GM19463 (cell line): ENCODE data around the gene OPA3.
"Not testable (repeated sequence)": the region's sequence is repeated elsewhere in the genome, so short reads cannot be mapped to it uniquely, and the experiment has no call there.

Source experiments
- ATAC-seq: cut with Tn5 transposase; IDR thresholded peaks from one replicate; pipeline ENCODE4 v1.9.1; 2021; ENCODE audit warnings: mild to moderate bottlenecking, moderate library complexity; ENCODE audit not compliant: unreplicated experiment

The OPA3 gene

DNA sequence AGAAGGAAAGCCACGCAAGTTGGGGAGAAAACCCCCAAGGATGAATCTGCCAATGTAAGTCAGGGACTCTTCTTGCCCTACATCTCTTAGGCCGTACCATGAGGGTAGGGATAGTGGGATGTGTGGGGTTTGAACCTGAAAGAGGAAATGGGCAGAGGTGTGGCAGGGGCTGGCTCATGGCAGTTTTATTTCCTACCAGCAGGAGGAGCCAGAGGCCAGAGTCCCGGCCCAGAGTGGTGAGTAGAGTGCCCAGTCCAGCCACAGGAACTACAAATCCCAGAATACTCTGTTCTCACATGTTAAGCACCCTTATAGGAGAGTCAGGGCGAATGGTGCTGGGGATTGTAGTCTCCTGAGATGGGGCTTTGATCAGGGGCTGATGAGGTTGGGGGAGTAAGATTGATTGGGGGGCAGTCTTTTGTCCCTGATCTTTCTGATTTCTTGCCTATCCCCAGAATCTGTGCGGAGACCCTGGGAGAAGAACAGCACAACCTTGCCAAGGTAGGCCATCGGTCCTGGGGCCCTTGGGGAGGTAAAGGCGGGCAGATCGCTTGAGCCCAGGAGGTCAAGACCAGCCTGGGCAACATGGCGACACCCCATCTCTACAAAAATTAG is 60.9 kb downstream of the OPA3 start:
- no peak for ATAC-seq

DNA sequence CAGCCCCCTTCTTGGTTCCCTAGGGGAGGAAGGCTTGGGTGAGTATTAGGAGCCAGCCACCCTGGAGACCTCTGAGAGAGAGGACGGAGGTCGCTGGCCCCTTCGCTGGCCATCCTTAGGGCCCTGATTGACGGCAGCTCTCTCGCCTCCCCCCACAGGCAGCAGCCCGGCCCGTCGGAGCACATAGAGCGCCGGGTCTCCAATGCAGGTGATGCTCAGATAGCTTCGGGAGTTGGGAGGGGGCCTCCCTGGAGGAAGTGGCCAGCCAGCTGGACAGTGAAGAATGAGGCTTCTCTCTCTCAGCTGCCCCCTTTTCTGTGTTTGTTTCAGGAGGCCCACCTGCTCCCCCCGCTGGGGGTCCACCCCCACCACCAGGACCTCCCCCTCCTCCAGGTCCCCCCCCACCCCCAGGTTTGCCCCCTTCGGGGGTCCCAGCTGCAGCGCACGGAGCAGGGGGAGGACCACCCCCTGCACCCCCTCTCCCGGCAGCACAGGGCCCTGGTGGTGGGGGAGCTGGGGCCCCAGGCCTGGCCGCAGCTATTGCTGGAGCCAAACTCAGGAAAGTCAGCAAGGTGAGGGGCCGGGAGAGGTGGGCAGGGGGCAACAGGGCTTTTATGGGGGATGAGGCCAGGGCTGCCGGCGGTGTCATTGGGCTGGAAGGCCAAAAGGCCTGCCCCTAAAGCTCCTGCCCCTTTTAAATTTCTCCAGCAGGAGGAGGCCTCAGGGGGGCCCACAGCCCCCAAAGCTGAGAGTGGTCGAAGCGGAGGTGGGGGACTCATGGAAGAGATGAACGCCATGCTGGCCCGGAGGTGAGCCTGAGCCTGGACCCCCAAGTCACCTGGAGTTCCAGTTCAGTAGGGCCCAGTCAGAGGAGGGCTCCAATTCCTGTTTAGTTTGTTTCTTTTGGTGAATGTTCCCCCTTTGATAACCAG is 62.3 kb downstream of the OPA3 start:
- no peak for ATAC-seq

DNA sequence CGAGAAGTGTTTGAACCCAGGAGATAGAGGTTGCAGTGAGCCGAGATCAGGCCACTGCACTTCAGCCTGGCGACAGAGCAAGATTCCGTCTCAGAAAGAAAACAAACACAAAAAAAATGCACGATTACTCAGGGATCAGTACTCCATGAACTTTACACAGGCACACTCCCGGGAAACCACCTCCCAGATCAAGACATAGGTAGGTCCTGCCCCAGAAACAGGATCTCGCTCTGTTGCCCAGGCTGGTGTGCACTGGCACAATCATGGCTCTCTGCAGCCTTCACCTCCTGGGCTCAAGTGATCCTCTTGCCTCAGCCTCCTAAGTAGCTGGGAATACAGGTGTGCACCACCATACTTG is 66.2 kb downstream of the OPA3 start:
- ATAC-seq, result no peak

- no peak for ATAC-seq
Observed at GRCh38 chr19:45517641-45518468, 66.7 kb downstream of the OPA3 start.

- ATAC-seq, result no peak
Observed at GRCh38 chr19:45517238-45517637, 67.4 kb downstream of the OPA3 start.

DNA sequence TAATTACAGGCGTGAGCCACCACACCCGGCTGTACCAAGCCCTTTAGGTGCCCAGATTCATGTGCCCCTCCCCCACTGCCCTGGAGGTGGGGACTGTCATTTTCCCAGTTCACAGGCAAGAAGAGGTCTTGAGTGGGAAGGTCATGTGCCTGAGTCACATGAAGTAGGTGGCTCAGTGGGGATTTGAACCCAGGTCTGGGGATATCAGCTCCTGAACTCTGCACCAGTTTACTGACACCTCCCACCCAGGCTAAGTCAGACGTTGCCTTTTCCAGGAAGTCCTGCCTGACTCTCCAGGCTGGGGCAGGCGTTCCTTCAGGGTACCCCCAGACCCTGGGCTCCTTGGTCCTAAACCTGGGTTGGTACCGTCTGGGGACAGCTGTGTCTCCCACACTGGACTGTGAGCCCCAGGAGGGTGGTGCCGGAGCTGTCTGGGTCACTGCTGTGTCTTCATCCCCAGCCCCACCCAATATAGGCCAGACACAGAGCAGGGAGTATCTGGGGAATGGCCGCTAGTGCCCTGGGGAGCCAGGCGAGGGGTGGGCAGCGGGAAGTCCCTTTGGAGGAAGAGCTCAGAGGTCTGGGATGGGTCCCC is 68.7 kb downstream of the OPA3 start:
- ATAC-seq, result no peak

DNA sequence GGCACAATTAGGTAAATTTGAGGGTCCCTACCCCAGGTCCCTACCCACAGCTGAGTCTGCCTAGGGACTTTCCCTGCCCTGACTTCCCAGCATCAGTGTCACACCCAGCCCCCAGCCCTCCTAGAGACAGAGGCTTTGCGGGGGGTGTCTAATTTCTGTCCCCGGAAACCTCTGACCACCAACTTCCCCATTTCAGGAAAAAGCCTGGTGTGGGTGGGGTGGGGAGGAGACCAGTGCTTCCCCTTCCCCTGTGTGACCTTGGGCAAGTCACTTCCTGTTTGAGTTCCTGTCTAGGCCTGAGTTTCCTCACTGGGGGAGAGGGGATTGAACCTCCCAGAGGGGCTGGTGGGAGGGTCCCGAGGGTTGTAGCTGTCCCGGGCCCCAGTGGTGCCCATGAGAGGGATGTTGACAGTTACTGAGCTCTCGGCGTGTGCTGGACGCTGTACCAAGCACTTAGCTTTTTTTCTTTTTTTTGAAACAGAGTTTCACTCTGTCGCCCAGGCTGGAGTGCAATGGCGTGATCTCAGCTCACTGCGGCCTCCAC is 69.4 kb downstream of the OPA3 start:
- ATAC-seq, result no peak

- no peak for ATAC-seq
Observed at GRCh38 chr19:45514376-45515051, 70.1 kb downstream of the OPA3 start.

DNA sequence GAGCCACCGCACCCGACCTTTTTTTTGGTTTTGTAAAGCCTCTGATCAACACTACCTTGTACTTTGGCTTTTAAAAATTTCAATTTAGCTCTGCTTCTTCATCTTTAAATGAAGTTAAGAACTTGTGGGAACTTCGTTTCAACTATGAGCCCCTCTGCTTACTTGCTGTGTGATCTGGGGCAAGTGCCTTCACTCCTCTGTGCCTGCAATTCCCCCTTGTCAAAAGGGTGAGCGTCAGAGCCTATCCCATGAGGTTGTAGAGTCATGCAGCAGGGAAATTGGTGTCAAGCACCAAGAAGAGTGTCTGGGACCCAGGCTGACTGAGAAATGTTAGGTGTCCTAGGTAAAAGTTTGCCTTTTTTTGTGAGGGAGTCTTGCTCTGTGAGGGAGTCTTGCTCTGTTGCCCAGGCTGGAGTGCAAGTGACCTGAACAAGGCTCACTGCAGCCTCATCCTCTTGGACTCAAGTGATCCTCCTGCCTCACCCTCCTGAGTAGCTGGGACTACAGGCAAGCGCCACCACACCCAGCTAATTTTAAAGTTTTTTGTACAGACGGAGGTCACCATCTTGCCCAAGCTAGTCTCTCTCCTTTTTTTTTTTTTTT is 71.6 kb downstream of the OPA3 start:
- no peak for ATAC-seq

DNA sequence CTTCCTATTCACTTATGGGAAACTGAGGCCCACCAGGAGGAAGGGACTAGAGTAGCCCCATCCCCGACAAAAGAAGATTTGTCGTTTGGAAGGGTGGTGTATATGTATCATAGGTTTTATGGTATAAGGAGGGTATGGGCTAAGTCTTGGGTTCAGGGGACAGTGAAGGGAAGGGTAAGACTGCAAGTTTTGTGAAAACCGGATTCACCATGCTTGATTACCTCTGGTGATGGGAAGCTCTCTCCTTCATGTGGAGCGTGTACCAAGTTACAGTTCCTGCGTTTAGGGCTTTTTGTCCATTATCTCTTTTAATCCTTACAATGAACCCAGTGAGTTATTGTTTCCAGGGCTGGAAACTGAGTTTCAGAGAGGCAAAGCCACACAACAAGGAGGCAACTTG is 73.5 kb downstream of the OPA3 start:
- ATAC-seq, result no peak

GRCh38 chr19:45510352-45510751 is 74.2 kb downstream of the OPA3 start:
- not testable (repeated sequence) for ATAC-seq

GRCh38 chr19:45509692-45510015 is 74.9 kb downstream of the OPA3 start:
- ATAC-seq, result no peak

DNA sequence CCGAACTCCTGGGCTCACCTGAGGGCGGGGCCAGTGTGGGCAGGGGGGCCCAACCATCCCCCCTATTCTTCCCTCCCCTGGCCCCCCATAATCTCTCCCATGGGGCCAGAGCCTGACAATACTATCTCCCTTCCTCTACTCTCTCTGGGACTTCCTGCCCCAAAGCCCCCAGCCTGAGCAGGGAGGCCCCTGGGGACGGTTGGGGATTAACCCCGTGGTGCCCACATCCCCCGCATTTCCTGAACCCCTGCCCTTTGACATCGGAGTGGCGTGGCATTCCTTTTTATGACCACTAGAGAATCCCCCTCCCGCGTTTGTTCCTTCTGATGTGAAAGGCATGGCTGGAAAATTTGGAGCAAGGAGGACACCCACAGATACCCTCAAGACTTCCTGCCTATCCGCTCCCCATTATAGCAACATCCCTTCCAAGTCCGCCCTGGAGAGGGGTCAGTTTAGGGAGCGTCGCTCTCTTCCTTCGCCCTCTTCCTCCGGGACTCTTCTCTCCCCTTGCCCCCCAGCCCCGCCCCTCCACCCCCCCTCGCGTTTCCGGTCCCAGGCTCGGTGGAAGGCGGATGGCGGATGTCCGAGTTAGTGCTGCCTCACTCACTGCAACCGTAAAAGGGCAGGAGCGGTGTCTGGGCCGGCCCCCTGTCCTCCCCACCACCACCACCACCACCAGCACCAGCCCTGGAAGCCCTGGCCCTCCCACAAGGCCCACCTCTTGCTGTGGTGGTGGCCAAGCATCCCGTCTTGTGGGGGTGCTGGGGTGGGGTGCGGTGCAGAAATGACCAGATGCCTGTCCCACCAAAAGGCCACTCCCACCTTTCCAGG is 75.5 kb downstream of the OPA3 start:
- no peak for ATAC-seq

GRCh38 chr19:45508417-45508860 is 76.2 kb downstream of the OPA3 start:
- ATAC-seq, result no peak

DNA sequence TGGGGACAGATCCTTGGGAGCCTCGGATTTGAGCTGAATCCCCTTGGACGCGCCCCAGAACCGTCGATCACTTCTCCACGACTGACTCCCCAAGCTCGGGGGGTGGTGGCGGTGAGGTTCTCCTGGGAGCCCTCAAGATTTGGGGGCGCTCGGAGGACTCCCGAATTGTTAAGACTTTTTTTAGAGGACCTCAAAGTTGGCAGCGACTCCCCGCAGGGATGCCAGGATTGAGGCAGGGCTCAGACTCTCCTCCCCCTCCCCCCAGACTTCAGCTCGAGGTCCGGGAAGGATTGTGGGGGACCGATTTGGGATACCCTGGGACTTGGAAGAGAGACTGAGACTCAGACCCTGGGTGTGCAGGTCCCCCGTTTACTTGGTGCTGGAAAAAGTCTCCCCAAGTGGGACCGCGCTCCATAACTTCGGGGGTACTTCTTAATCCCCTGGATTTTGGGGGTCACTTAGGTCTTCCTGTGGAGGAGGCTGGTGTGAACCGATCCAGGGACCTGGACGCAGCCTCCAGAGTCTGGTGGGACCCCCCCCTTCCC is 76.7 kb downstream of the OPA3 start:
- ATAC-seq, result no peak

DNA sequence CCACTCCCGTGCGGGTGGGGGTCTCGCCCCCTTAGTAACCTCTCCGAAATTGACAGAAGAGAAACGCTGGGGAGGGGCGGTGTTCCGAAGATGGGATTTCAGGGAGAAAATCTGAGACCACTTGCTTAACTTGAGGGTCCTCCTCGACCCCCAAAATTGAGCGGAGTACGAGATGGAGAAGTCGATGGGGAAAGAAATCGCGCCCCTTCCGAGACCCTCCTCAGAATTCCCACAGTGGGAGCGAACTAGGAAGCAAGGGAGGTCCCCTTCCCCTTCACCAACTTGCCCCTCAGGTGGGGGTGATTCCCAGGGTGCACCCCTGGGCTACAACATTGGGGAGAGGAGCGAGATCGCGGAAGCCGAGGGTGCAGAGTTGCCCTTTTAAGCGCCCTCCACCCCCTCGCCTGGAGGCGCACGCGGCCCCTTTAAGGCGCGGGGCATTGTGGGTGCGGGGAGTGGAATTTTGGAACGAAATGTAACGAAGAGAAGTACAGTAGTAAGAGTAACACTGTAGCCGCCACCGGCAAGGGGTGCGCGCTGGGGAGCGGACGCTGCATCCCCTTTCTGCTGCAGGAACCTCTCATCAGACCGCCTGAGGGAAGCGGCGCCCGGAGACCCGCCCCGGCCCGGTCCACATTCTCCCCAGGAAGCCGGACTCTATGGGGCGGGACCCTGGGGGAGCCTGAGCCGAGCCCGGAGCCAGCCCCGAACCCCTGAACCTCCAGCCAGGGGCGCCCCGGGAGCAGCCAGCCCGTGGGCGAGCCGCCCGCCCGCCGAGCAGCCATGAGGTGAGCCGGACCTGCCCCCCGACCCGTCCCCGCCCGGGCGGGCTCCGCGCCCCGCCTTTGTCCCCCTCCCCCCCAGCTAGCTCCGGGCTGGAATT is 77.4 kb downstream of the OPA3 start, which contains the start of gene VASP:
Gene VASP (plus strand): TSS at position 491 of the 883 bp plus-strand sequence. CDS start 293 bp downstream, at position 784.
- ATAC-seq, result peak; percentile 41

- peak; percentile 58 for ATAC-seq
Observed at GRCh38 chr19:45506246-45506988, 78.2 kb downstream of the OPA3 start.
